GM19023 (cell line): Measurements from ENCODE around the gene MANBA.
"Not testable (repeated sequence)": the region's sequence is repeated elsewhere in the genome, so short reads cannot be mapped to it uniquely, and the experiment has no call there.

Experiments
- ATAC-seq: cut with Tn5 transposase; IDR thresholded peaks from one replicate; pipeline ENCODE4 v1.9.1; 2021; ENCODE audit warnings: mild to moderate bottlenecking, moderate library complexity; ENCODE audit not compliant: unreplicated experiment

MANBA gene

DNA sequence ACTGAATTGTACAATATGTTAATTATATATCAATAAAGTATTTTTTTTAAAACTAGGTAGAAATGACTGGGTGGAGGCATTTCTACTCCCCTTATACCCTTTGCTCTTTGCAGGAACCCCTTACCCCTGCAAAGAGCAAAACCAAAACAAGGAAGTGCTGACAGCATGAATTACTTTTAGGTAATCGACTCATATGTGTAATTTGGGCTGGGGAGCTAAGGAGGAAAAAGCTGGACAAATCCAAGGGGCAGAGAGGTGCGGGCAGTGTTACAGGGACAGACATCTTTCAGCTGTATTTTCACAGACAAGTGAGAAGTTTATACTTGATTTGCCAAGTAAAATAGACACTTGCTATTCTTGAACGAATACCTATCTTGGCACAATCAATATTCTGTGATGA, 35.5 kb downstream of the MANBA start:
- ATAC-seq, result no peak

DNA sequence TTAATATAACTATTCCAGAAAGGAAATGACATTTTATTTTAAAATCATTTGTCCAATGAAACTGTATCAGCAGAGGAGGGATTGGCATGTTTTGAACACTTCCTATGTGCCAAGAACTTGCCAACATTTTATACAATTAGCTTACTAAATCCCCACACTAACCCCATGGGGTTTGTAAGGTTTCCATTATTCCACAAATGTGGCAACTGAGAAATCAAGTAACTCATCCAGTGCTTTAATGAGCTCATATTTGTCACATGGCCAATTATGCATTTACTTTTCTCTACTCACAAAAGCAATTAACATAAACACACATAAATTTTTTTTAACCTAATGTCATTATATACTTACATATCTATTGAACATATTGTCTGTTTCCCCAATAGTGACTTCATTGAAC, 37.3 kb downstream of the MANBA start:
- no peak for ATAC-seq

DNA sequence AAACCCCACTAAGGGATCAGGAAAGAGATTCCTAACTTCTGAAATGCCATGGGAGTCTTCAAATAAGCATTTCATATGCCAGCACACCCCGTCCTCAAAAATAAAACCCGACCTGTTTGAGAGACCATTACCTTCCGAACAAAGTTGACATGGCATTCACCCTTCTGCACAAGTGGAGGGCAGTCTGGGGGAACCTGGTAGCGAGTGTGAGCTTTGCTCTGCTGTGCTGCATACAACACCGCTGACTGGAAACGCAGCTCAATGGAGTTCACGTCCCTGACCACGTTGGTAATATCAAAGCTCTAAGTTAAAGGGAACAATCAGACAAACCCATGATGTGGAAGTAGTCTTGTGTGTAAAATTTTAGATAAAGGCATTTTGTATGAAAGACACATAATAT, 38.0 kb downstream of the MANBA start:
- ATAC-seq, result no peak

DNA sequence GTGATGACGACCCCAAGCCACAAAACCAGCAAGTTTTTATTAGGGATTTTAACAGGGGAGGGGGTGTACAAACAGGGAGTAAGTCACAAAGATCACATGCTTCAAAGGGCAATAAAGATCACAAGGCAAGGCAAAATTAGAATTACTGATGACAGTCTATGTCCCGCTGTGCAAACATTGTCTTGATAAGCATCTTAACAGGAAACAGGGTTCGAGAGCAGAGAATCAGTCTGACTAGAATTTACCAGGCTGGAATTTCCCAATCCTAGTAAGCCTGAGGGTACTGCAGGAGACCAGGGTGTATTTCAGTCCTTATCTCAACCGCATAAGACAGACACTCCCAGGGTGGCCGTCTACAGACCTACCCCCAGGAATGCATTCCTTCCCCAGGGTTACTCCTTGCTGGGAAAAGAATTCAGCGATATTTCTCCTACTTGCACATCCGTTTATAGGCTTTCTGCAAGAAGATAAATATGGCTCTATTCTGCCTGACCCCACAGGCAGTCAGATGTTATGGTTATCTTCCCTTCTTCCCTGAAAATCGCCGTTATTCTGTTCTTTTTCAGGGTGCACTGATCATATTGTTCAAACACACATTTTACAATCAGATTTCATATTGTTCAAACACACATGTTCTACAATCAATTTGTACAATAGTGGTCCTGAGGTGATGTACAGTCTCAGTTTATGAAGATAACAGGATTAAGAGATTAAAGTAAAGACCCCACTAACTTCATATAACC, 41.8 kb downstream of the MANBA start:
- not testable (repeated sequence) for ATAC-seq

DNA sequence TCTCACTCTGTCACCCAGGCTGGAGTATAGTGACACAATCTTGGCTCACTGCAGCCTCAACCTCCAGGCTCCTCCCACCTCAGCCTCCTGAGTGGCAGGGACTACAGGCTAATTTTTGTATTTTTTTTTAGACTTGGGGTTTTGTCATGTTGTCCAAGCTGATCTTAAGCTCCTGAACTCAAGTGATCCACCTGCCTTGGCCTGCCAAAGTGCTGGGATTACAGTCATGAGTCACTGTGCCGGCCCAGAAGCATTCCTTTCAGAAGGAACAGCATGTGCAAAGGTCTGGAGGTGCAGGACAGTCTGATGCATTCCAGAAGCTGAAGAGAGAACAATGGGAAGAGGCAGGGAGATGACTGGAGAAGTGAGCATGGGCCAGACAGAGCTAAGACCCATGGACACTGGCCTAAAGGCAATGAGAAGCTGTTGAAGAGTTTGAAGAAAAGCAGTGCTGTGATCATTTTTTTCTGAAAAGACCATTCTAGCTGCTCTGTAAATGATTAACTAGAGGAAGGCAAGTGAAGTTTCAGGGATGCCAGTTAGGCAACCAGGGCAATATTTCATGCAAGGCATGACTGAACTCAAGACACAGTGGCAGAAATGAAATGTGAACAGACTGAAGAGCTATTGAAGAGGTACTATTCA, 43.2 kb downstream of the MANBA start:
- ATAC-seq, result no peak

DNA sequence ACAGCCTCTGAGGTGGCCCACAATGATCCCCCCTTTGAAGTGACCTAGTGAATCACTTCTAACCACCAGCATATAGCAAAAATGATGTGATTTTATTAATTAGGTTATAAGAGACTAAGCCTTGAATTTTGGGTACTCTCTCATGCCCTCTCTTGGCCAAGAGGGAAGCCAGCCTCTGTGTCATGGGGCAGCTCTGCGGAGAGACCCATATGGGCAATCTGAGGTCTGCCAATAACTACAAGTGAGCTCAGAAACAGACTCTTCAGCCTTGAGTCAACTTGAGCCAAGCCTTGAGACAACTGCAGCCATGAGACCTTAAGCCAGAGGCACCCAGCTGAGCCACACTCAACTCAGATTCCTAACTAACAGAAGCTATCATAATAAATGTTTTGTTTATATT, 45.7 kb downstream of the MANBA start:
- no peak for ATAC-seq

DNA sequence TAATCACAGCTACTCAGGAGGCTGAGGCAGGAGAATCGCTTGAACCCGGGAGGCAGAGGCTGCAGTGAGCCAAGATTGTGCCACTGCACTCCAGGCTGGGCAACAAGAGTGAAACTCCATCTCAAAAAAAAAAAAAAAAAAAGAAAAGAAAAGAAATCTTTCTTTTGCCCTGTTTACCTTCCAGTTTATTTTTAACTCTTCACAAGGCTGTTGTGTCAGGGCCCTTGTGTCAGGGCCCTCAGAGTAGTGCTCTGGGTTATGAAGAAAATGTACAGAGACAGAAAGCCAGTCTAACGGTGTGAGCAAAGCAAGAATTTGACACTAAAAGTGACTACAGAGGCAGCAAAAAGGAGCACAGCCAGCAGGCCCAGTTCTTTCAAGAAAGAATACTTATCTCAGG, 47.0 kb downstream of the MANBA start:
- ATAC-seq, result not testable (repeated sequence)

DNA sequence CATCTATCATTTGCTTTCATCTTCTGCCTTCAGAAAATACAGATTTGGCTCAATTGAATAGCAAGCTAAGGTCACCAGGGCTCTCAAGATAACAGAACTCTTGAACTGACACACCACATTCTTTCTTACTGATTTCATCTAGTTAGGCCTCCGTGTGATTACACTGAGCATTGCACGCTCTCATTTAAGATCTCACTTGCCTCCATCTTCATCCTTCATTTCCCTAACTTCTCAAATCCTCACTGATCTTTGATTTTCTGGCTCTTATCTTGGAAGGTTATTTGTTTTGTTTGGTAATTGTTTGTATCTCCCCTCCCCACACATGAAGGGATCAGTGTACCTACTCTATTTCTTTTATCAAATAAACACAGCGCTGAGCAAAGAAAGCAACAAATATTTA, 47.7 kb downstream of the MANBA start:
- ATAC-seq, result no peak

DNA sequence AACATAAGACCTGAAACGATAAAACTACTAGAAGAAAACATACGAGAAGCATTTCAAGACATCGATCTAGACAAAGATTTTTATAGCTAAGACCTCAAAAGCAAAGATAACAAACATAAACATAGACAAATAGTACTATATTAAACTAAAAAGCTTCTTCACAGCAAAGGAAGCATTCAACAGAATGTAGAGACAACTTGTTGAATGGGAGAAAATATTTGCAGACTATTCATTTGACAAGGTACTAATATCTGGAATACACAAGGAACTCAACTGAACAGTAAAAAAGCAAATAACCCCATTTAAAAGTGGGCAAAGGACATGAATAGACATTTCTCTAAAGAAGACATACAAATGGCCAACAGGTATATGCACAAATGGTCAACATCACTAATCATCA, 49.8 kb downstream of the MANBA start:
- ATAC-seq, result no peak

DNA sequence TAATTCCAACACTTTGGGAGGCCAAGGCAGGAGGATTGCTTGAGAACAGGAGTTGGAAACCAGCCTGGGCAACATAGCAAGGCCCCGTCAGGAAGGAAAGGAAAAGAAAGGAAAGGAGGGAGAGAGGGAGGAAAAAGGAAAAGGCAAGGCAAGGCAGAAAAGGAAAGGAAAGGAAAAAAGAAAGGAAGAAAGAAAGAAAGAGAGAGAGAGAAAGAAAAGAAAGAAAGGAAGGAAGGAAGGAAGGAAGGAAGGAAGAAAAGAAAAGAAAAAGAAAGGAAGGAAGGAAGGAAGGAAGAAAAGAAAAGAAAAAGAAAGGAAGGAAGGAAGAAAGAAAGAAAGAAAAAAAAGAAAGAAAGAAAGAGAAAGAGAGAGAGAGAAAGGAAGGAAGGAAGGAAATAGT, 51.7 kb downstream of the MANBA start:
- not testable (repeated sequence) for ATAC-seq

DNA sequence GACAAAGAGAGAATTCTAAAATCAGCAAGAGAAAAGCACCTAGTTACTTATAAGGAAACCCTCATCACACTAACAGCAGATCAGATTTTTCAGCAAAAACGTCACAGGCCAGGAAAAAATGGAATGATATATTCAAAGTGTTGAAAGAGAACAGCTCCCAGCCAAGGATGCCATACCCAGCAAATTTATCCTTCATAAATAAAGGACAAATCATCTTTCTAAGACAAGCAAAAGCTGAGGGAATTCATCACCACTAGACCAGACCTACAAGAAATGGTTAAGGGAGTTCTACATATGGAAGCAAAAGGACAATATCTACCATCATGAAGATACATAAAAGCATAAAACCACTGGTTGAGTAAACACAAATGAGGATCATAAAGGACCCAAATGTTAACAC, 53.6 kb downstream of the MANBA start:
- ATAC-seq, result no peak

DNA sequence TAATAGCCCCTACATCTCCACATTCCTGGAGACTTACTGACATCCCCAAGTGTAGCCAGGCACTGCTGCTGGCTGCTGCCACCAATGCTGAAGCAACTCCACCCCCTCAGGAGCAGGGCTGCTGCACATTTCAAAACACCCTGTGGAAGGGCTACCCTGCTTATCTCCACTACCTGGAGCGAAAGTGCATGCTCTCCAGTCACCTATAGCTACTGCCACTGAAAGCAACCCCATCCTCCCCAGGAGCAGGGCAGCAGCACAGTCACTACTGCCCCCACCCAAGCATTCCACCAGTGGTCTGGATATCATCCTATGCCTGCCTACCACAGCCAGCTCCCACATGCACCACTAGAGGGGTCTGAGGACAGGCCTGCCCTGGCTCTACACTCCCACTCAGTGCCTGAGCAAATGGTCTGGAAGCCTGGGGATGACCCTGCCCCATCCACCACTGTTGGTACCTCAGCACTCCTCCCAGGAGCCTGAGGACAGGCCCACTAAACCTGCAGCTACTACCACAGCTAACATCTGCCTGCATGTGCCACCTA, 55.3 kb downstream of the MANBA start:
- no peak for ATAC-seq

DNA sequence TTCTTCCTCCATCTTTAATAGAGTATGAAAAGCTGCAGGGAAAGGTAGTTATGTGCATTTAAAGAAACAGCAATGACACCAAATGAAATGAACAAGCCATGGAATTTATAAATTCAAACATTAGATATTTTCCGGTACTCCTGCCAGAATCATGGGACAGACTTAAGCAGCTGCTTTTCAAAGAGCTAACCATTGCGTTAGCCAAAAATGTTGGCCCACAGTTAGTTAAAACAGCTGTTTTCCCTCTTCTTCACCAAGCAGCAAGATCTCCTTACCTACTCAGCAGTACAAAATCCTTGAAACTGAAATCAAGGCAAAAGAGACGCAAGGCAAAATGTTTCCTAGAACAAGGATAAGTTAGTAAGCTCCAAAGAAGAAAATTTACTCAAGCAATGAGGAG, 64.0 kb downstream of the MANBA start:
- ATAC-seq, result no peak

DNA sequence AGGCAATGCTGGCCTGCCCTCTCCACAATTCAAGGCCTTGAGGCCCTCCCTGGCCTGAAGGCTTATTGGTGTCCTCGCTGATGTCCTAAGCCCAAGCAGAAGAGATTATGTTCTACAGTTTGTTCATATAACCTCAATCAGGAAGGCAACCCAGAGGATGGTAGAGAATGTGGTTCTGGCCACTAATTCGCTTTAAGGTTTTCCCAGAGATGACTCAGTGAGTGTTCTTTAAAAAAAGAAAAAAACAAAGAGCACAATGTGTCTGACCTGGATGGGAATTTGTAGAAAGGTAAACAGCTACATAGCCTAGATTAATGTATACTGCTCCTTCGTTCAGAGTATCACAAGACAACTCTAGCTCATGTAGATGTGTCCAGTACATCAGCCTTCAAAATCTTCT, 66.0 kb downstream of the MANBA start:
- ATAC-seq, result no peak

DNA sequence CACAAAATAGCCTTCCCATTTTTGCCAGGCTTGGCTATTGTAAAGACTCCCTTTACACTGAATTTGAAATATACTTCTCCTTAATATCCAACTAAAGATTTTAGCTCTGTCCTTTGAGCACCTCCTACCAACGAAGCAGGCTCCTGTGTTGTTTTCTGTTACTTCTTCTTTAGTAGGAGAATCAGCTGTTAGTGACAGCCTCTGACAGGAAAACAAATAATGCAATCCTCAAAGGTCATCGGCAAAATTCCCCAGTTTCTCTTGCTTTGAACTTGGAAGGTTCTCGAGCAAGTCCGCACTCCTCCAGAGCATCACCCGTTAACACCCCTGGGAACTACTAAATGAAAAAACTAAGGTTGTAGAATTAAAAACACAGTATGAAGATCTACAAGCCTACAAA, 66.9 kb downstream of the MANBA start:
- ATAC-seq, result no peak

DNA sequence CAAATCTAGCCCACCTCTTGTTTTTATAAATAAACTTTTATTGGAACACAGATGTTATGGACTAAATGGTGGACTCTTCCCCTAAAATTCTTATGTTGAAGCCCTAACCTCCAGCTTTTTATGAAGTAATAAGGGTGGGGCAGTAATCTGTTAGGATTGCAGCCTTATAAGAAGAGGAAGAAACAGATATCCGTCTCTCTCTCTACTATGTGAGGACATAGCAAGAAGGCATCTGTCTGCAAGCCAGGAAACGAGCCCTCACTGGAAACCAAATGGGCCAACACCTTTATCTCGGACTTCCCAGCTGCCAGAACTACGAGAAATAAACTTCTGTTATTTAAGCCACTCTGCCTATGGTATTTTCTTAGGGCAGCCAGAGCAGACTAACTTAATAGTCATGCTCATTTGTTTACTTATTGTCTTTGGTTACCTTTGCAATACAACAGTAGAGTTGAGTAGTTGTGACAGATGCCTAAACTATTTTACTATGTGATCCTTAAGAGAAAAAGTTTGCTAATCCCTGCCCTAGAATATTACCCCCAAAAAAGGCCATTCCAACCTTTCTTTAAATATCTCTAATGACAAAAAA, 67.4 kb downstream of the MANBA start:
- no peak for ATAC-seq

DNA sequence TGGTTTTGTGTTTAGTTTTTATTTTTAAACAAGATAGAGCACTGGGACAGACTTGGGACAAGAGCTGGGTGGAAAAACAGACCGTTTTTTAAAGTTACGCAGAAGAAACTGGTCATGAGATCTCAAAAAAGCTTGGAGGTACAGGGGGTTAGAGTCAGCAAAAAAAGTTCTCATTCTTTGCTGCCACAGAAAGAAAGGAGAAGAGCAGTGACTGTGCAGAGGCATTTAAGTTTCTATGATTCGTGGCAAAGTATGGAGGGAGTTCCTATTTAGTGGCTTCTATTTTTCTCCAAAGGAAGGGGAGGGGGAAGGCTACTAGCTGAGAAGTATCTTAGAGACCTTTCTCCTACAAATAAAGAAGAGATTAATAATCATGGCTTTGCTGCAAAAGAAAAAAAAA, 68.3 kb downstream of the MANBA start:
- no peak for ATAC-seq

DNA sequence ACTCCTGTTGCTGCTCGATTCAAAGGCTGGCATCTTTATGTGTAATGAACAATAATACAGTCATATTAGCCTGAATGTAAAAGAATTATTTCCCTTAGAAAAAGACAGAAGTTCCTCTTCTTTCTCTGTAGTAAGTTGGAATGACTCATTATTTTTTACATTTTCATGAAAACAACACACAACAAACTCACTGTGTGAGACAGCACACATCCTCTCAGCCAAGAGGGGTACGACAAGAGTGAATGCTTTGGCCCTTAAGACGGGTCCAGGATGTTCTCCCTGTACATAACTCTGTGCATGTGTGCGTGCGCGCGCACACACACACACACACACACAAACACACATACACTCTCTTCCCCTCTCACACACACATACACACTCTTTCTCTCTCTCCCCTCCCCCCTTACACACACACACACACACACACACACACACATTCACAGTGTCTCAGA, 72.8 kb downstream of the MANBA start:
- peak; percentile 23 for ATAC-seq

DNA sequence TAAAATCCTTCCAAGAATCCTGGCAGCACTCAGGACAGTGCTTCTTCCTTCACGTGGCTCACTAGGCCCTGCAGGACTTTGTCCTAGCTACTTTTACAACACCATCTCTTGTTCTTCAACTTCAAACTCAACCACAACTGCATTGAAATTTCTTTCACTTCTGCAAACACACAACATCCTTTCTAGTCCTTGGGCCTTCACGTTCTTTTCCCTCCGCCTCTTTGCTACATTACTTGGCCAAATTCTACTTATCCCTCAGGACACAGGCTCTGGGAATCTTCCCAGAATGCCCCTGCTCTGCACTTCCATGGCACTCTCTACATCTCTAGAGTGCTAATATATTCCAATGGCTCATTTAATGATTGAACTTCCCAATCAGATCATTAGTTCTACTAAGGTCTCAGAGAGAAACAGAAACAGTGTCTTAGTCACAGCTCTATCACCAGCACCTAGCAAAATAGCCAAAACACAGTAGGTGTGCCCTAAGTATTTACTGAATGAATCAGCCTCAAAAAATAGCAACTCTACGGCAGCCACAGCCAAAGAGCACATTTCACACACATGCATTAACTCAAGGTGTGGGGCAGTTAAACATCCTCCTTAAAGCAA, 73.3 kb downstream of the MANBA start:
- peak; percentile 91 for ATAC-seq

DNA sequence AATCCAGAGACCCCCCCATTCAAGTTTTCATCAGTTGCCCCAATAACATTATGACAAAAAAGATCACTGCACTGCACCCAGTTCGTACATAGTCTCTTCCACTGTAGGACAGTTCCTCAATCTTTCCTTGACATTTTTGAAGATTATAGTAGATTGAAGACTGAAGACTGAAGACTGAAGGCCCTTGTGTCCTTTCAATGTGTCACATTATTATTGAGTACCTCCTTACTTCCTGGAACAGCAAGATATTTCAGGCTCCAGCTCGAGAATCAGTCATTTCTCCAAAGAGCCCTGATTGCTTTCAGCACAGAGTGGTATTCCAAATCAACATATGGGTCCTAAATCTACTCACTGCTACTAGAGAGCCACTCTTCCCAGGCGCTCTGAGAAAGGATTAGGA, 75.0 kb downstream of the MANBA start:
- no peak for ATAC-seq

DNA sequence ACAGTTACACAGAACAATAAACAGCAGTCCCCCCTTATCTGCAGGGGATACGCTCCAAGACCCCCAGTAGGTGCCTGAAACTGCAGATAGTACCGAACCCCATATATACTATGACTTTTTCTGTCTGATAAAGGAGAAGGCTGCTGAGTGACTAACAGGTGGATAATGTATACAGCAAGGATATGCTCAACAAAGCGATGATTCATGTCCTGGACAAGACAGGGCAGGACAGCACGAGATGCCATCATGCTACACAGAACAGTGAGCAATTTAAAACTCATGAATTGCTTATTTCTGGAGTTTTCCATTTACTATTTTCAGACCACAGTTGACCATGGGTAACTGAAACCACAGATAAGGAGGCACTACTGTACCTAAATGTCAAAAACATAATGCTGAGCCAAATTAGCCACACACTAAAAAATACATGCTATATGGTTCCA, 76.1 kb downstream of the MANBA start:
- no peak for ATAC-seq
